H1 (cell line): ENCODE results near the gene KIR3DL2. TPM values are rescaled to one million over a fixed set of nuclear protein-coding genes. Genes with fewer than 3 reads are reported as not detected.

Experiments
- ATF3 ChIP-seq: IDR thresholded peaks from 2 replicates; pipeline ENCODE4 v1.6.1; 2011; ENCODE audit warnings: low read depth, mild to moderate bottlenecking, low read length; ENCODE audit not compliant: insufficient read depth
- BCL11A ChIP-seq, 2 experiments: IDR thresholded peaks; one replicate each; pipeline ENCODE4 v1.6.1; 2011; ENCODE audit warnings: low read depth in 2 of 2, low read length in 2 of 2, mild to moderate bottlenecking in 2 of 2
- CHD2 ChIP-seq: IDR thresholded peaks from 2 replicates; pipeline ENCODE4 v1.6.1; 2012; ENCODE audit warnings: low read length, improper control_type of control experiment
- HDAC2 ChIP-seq, 2 experiments: fragments of 300-600 bp in 1 of 2; sonication (generic) in 1 of 2; IDR thresholded peaks; 2 replicates each; pipeline ENCODE4 v1.6.1; 2011 to 2012; ENCODE audit warnings: low read depth in 2 of 2, low read length in 2 of 2, mild to moderate bottlenecking in 2 of 2, moderate library complexity in 2 of 2, borderline replicate concordance in 1 of 2, inconsistent platforms in 1 of 2
- SAP30 ChIP-seq: fragments of 300-600 bp; sonication (generic); IDR thresholded peaks from 2 replicates; pipeline ENCODE4 v1.7.1; 2012; ENCODE audit warnings: low read length, moderate library complexity, mild to moderate bottlenecking, inconsistent platforms; ENCODE audit not compliant: insufficient read depth, insufficient replicate concordance
- polyA plus RNA-seq, 7 experiments: library from polyadenylated mRNA; depleted of rRNA in 3 of 7; stranded (reverse) in 5 of 7; unstranded in 2 of 7; fragments of >200 nt in 5 of 7; fragments of 200-250 nt in 2 of 7; gene quantifications; 1 replicate in 5 of 7; 2 replicates in 1 of 7; 4 replicates in 1 of 7; pipeline versions ENCODE4 v1.2.1 to v1.2.3, GENCODE V29; 2011 to 2013; ENCODE audit warnings: missing spikeins in 2 of 7, mixed read lengths in 2 of 7
- total RNA-seq: library from RNA; stranded (reverse); fragmentation: NEBNext Ultra II Directional; extraction: Animal tissue kit (Norgen Biotek cat#: 25700); gene quantifications from 2 replicates; pipeline ENCODE4 v1.2.1, GENCODE V29; 2021

Gene KIR3DL2
- total and polyA plus RNA-seq, 2 of the 8 experiments (the other 6 are each of a cell fraction or from before 2014, with no cell fraction given) = not detected

GRCh38 chr19:54803410-54803809, 46.8 kb upstream of the KIR3DL2 start, which contains the start of gene KIR2DL4 (continued):
- TF ChIP-seq BCL11A (IDR thresholded peaks at IDR 0.05; ENCODE audit: low read depth in 2 of 2, low read length in 2 of 2) = no peak
- no peak for TF ChIP-seq SAP30
- no peak for TF ChIP-seq CHD2
- no peak for TF ChIP-seq ATF3
- no peak for TF ChIP-seq HDAC2 (IDR thresholded peaks at IDR 0.05; ENCODE audit: borderline replicate concordance in 1 of 2, low read depth in 2 of 2, low read length in 2 of 2)
